GM10248 (cell line): Measurements from ENCODE around the gene KDM3B.

Experiments
- CTCF ChIA-PET: fragments of 300-600 bp; sonication (Branson Sonifier 250); formaldehyde crosslinking; extraction: SDS; loops from one replicate; lab custom pipeline; 2021; ENCODE audit warnings: antibody characterized with exemption; lab: Yijun Ruan, JAX
- POLR2A ChIA-PET: fragments of 350-650 bp; sonication (Branson Sonifier 250); formaldehyde crosslinking; extraction: SDS; loops from one replicate; lab custom pipeline; 2020; ENCODE audit warnings: antibody characterized with exemption; lab: Yijun Ruan, JAX
- DNase-seq: peaks from one replicate; pipeline ENCODE4 v3.0.0; 2012; ENCODE audit errors: extremely low spot score
- TF ChIP-seq, protein P1 (sequence below): IDR thresholded peaks from 2 replicates; pipeline ENCODE4 v1.5.1; 2012; ENCODE audit warnings: mild to moderate bottlenecking, low read depth; ENCODE audit errors: extremely low read depth, missing control alignments, control extremely low read depth

The KDM3B gene

DNA sequence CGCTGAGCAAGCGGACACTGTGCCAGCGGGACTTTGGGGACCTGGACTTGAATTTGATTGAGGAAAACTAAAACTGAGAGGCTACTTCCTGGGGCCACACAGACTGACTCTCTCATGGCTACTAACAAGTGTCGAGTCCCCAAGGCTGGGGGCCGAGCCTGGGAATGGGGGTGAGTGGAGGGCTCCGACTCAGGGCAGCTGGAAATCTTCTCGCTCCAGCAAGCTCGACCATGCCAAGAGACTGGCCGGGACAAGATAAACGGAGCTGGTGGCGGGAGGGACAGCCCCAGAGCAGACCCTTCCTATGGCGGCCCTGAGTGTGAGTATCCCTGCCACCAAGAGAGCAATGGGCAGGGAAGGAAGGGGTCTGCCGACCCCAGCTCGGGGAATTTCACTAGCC is 5.6 kb upstream of the KDM3B start:
- TF ChIP-seq, protein P1, sequence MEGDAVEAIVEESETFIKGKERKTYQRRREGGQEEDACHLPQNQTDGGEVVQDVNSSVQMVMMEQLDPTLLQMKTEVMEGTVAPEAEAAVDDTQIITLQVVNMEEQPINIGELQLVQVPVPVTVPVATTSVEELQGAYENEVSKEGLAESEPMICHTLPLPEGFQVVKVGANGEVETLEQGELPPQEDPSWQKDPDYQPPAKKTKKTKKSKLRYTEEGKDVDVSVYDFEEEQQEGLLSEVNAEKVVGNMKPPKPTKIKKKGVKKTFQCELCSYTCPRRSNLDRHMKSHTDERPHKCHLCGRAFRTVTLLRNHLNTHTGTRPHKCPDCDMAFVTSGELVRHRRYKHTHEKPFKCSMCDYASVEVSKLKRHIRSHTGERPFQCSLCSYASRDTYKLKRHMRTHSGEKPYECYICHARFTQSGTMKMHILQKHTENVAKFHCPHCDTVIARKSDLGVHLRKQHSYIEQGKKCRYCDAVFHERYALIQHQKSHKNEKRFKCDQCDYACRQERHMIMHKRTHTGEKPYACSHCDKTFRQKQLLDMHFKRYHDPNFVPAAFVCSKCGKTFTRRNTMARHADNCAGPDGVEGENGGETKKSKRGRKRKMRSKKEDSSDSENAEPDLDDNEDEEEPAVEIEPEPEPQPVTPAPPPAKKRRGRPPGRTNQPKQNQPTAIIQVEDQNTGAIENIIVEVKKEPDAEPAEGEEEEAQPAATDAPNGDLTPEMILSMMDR: no peak
- DNase-seq: no peak
- CTCF ChIA-PET: interaction anchor here (9.3 kb wide), 1 partner anchor 11 kb away, joined by 403 read pairs; the partner anchor contains the start of genes CDC25C and FAM53C
- POLR2A ChIA-PET: interaction anchor here (9.5 kb wide), 1 partner anchor 8 kb away, joined by 166 read pairs; the partner anchor contains the start of gene FAM53C

DNA sequence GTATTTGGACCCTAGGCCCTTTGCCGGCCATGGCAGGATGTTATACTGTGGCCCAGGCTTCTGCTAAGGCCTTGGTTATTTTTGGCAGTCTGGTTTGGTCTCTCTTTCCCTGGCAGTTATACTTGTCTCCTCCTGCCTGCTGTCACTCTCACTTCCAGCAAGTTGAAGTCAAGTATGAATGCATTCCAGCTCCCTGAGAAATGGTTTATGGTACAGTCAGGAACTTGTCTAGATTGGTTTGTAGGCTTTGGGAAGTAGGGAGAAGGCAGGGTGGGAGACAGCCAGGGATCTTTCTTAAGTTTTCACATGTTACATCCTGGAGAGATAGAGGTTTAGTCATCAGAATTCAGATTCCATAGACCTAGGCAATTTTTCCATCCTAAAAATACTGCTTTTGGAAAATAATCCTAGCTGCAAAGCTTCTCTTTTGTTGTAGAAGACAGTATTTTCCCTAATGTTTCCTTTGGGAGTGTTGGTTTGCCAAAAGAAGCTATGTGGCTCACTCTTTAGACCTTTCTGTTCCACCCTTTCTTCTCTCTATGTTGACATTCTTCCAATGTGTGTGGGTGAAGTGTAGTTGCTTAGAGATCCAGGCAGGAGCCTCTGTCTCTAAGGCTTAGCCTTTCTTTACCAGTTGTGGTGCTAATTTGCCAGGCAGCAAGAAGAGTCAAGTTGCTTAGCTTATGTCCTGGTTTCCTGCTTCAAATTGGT is 2.5 kb upstream of the KDM3B start:
- TF ChIP-seq, protein P1: no peak
- CTCF ChIA-PET: interaction anchor here (9.3 to 9.4 kb wide), 2 partner anchors 14 to 20 kb away, joined by 238 to 403 read pairs; partner anchors contain the start of genes CDC25C and FAM53C
- no peak for DNase-seq
- POLR2A ChIA-PET: interaction anchor here (0.6 to 9.5 kb wide), 2 partner anchors 11 to 101 kb away, joined by 4 to 166 read pairs; partner anchors contain the start of gene FAM53C

DNA sequence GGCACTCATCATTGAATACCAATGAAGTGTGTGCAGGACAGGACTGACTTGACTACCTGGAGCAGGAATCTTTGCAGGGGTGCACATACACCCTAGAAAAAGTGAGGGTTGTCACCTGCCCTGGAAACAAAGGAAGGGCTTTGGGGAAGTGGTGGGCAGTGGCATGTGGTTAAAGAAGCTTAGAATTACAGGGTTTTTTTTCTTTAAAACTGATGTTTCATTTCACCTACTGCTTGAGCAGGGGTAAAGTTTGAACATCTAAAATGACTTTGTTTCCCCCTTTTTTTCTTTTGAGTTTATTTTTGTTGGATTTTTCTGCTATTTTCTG is 2.0 kb upstream of the KDM3B start:
- ChIA-PET POLR2A (interaction anchor here (0.6 to 9.5 kb wide), 2 partner anchors 11 to 100 kb away, joined by 4 to 166 read pairs; partner anchors contain the start of gene FAM53C), CTCF (interaction anchor here (0.9 to 9.4 kb wide), 4 partner anchors 14 to 943 kb away, joined by 3 to 403 read pairs (median 126); partner anchors contain the start of genes CDC25C, FAM53C and MATR3)
- no peak for DNase-seq
- TF ChIP-seq, protein P1: no peak

DNA sequence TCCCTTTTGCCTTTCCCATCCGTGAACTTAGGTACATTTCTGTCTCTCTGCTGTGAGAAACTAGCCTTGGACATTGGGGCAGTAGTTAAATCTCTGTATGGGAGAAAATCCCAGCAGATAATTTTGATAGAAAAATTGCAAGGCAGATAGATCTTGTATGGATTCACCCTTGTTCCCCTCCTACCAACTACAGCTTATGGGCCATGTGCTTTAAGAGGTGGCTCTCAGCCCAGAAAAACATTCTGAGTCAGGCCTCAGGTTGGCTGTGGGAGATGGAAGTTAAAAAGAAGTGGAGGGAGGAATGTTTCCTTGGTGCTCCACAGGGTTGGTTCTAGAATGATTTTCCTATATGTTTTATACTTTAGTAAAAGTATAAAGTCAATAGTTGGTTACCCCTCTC is 1.4 kb upstream of the KDM3B start:
- ChIA-PET POLR2A (interaction anchor here (9.5 kb wide), 1 partner anchor 12 kb away, joined by 166 read pairs; the partner anchor contains the start of gene FAM53C), CTCF (interaction anchor here (0.9 to 9.4 kb wide), 17 partner anchors 10 to 943 kb away, joined by 3 to 403 read pairs (median 9); partner anchors contain the start of genes CDC25C, FAM53C and MATR3)
- TF ChIP-seq, protein P1: no peak
- DNase-seq: no peak

DNA sequence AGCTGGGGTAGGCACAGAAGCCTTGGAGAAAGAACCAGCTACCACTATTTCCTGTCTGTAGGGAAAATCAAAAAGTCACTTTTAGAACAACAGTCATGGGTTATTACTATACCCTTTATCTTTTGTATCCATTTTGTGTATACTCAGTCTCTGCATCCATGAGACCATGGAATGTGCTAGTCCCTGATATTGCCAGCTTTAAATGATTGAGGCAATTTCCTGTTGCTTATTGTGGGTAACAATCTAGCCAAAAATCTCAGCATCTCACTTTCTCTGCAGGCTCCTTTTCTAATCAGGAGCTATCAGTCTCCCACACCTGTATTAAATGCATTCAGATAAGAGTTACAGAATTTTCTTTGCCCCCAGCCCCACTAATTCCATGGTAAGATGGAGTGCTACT is 968 bp upstream of the KDM3B start:
- TF ChIP-seq, protein P1: no peak
- no peak for DNase-seq
- ChIA-PET CTCF (interaction anchor here (0.7 to 9.4 kb wide), 54 partner anchors 10 to 1804 kb away, joined by 3 to 403 read pairs (median 5); partner anchors contain the start of genes BRD8, CDC23, CDC25C and EGR1), POLR2A (interaction anchor here (9.5 kb wide), 1 partner anchor 12 kb away, joined by 166 read pairs; the partner anchor contains the start of gene FAM53C)

DNA sequence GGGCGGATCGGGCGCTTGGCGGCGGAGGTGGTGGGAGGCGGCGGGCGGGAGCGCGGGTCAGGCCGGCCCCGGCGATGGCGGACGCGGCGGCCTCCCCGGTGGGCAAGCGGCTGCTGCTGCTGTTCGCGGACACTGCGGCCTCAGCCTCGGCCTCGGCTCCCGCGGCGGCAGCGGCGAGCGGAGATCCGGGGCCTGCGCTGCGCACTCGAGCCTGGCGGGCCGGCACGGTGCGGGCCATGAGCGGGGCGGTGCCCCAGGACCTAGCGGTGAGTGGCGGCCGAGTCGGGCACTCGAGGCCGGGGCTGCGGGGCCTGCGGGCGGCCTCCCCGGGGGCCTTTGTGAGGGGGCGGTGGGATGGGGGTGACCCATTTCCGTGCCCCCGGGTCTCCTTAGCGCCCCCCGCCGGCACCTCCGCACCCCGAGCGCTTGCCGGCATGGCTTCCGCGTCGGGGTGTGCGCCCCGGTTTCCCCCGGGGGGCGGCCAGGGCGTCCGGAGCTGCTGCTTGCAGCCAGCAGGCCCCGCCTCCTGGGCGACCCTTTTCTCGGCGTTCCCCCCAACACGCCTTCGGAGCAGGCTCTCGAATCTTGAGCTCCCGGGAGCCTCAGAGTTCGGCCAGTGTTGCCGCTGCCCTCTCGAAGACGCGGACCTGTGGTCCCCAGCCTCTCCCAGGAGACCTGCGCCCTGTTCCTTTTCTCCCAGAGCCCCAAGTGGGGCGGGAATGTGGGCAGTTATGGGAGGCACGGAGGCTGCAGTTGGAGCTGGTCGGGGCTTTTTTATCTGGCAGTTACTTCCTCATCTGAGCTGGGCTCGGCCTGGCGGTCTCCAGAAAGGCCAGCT is 456 bp downstream of the KDM3B start:
- ChIA-PET POLR2A (interaction anchor here (0.5 to 9.5 kb wide), 9 partner anchors 8 to 113 kb away, joined by 3 to 166 read pairs (median 5); partner anchors contain the start of genes CDC25C, EGR1 and FAM53C), CTCF (interaction anchor here (0.7 to 9.4 kb wide), 72 partner anchors 8 to 1803 kb away, joined by 3 to 403 read pairs (median 4); partner anchors contain the start of genes BRD8, CDC23, CDC25C and EGR1)
- TF ChIP-seq, protein P1: peak; percentile 61
- DNase-seq: peak; percentile 76
